ENCODE data around the gene NDUFB4.
A peak's percentile ranks its signal among the peaks of the same experiment; 100 is the strongest.
"Not testable (repeated sequence)": the region's sequence is repeated elsewhere in the genome, so short reads cannot be mapped to it uniquely, and the experiment has no call there.

NDUFB4 gene

GRCh38 chr3:120572027-120572426, 24.1 kb upstream of the NDUFB4 start:
- no peak for DNase-seq

GRCh38 chr3:120587332-120587975, 8.7 kb upstream of the NDUFB4 start:
- no peak for DNase-seq

- no peak for DNase-seq
Observed at GRCh38 chr3:120595788-120596115, 384 bp upstream of the NDUFB4 start.

- no peak for DNase-seq
Observed at GRCh38 chr3:120596853-120597223, 702 bp downstream of the NDUFB4 start.

GRCh38 chr3:120597445-120598049, 1.4 kb downstream of the NDUFB4 start:
- DNase-seq, result no peak

- DNase-seq, result no peak
Observed at GRCh38 chr3:120599211-120599610, 3.1 kb downstream of the NDUFB4 start.

- no peak for DNase-seq
Observed at GRCh38 chr3:120601554-120601953, 5.4 kb downstream of the NDUFB4 start.

- DNase-seq, result no peak
Observed at GRCh38 chr3:120602682-120603081, 6.5 kb downstream of the NDUFB4 start.

GRCh38 chr3:120604382-120604781, 8.2 kb downstream of the NDUFB4 start:
- DNase-seq, result no peak

- DNase-seq, result no peak
Observed at GRCh38 chr3:120604784-120605183, 8.6 kb downstream of the NDUFB4 start.

GRCh38 chr3:120608506-120608905, 12.4 kb downstream of the NDUFB4 start:
- DNase-seq, result no peak

- no peak for DNase-seq
Observed at GRCh38 chr3:120614765-120615164, 18.6 kb downstream of the NDUFB4 start.

GRCh38 chr3:120615847-120616609, 19.9 kb downstream of the NDUFB4 start:
- peak; percentile 73 for DNase-seq

- DNase-seq, result not testable (repeated sequence)
Observed at GRCh38 chr3:120616745-120617144, 20.6 kb downstream of the NDUFB4 start.

GRCh38 chr3:120622457-120622856, 26.3 kb downstream of the NDUFB4 start:
- DNase-seq, result no peak

- DNase-seq, result peak; percentile 18
Observed at GRCh38 chr3:120622870-120623726, 27.0 kb downstream of the NDUFB4 start.

GRCh38 chr3:120623727-120624093, 27.6 kb downstream of the NDUFB4 start:
- no peak for DNase-seq

- DNase-seq, result no peak
Observed at GRCh38 chr3:120625159-120625586, 29.0 kb downstream of the NDUFB4 start.

GRCh38 chr3:120634539-120634938, 38.4 kb downstream of the NDUFB4 start:
- DNase-seq, result no peak

- no peak for DNase-seq
Observed at GRCh38 chr3:120636795-120637401, 40.8 kb downstream of the NDUFB4 start.

- DNase-seq, result peak; percentile 32
Observed at GRCh38 chr3:120637851-120638559, 41.9 kb downstream of the NDUFB4 start.

- not testable (repeated sequence) for DNase-seq
Observed at GRCh38 chr3:120638820-120639219, 42.7 kb downstream of the NDUFB4 start.

All from fibroblast of upper back skin (primary cell).